Vagina (tissue), 2 donors: Measurements from ENCODE around the gene SPDYE3. TPM values are rescaled to one million over a fixed set of nuclear protein-coding genes. Genes with fewer than 3 reads are reported as not detected.

ENCODE experiments used
- DNase-seq, 2 donors: peaks; one replicate each; pipeline ENCODE4 v3.0.0-alpha.2; 2017; ENCODE audit errors: extremely low spot score in 2 of 2
- H3K27ac ChIP-seq: fragments of 200-600 bp; sonication (generic); one replicate; pipeline ENCODE4 v1.5.1; 2019
- H3K27me3 ChIP-seq: fragments of 200-600 bp; sonication (generic); one replicate; pipeline ENCODE4 v1.5.1; 2019
- H3K36me3 ChIP-seq, 2 donors: fragments of 200-600 bp; sonication (generic); one replicate each; pipeline ENCODE4 v1.5.1; 2017 to 2019
- H3K4me1 ChIP-seq: fragments of 200-600 bp; sonication (generic); one replicate; pipeline ENCODE4 v1.5.1; 2019
- H3K4me3 ChIP-seq, 2 donors: fragments of 200-600 bp; sonication (generic); 1 replicate in 1 of 2; 2 replicates in 1 of 2; pipeline ENCODE4 v1.5.1; 2016 to 2019
- H3K9me3 ChIP-seq: fragments of 200-600 bp; sonication (generic); one replicate; pipeline ENCODE4 v1.5.1; 2019
- CTCF ChIP-seq, 3 experiments: fragments of 450-650 bp in 2 of 3; fragments of 200-600 bp in 1 of 3; sonication (generic) in 1 of 3; IDR thresholded peaks; one replicate each; pipeline ENCODE4 v1.5.1; 2017 to 2019; ENCODE audit warnings: antibody characterized with exemption in 3 of 3, mild to moderate bottlenecking in 2 of 3, moderate library complexity in 2 of 3
- POLR2A ChIP-seq, 2 donors: fragments of 450-650 bp; IDR thresholded peaks; one replicate each; pipeline ENCODE4 v1.6.1; 2017; ENCODE audit warnings: antibody characterized with exemption in 2 of 2, mild to moderate bottlenecking in 2 of 2, moderate library complexity in 2 of 2
- POLR2AphosphoS5 ChIP-seq, 2 donors: sonication (generic); formaldehyde crosslinking; IDR thresholded peaks; one replicate each; pipeline ENCODE4 v1.9.0; 2017; ENCODE audit warnings: antibody characterized with exemption in 2 of 2, mild to moderate bottlenecking in 2 of 2, low read depth in 1 of 2; ENCODE audit not compliant: insufficient read depth in 1 of 2
- intact Hi-C: fragments of 100-400 bp; cut with DNase I; formaldehyde crosslinking; loops from one replicate; pipeline ENCODE4 v1.15.1; 2023
- total RNA-seq: library from RNA; depleted of rRNA; stranded (reverse); fragments of >200 nt; gene quantifications from one replicate; pipeline ENCODE4 v1.2.3, GENCODE V29; 2016

SPDYE3 gene
- total RNA-seq, 1 donor from 2014 or later, result not detected

GRCh38 chr7:100353685-100354330 lies 46.3 kb downstream of the SPDYE3 start:
- Histone ChIP-seq H3K27ac (no peak overlapping the region), H3K4me1 (no peaks in the 10 kb centered on the region), H3K27me3 (no peaks in the 10 kb centered on the region), H3K4me3 (no peak overlapping the region), H3K9me3 (no peaks in the 10 kb centered on the region), H3K36me3 (peaks cover 0 to 84% of the 10 kb centered on the region in 2 donors)
- no peak for DNase-seq
- intact Hi-C loops, result no loop called here
- no peak for TF ChIP-seq POLR2A (IDR thresholded peaks at IDR 0.05)

DNA sequence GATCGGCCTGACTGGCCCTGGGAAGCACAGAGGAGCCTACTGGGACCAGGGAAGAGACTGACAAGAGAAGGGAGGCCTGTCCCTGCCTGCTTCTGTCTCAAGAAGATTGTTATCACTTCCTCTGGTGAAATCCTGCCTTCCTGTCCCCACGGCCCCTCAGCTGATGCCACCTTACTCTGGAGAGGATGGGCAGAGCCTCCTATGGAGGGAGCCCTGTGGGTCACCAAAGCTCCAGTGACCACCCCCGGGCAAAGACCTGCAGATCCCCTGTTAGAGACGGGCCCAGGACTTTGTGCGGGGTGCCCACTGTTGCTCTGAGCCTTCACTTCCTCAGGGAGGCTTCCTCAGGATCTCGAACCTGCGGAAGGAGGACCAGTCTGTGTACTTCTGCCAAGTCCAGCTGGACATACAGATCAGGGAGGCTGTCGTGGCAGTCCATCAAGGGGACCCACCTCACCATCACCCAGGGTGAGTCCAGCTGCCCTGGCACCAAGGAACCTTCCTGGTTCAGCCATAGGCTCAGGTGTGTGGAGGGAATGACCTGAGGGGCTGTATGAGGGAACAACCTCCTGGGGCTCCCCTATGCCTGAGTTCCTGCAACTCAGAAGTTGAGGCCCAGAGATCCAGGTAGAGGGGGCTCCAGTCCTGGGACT lies 49.0 kb downstream of the SPDYE3 start:
- no peaks in the 10 kb centered on the region for H3K4me1 ChIP-seq
- no peak overlapping the region for H3K27ac ChIP-seq
- H3K36me3 ChIP-seq, result peaks cover 0 to 81% of the 10 kb centered on the region in 2 donors
- no peak overlapping the region for H3K4me3 ChIP-seq
- intact Hi-C loops, result no loop called here
- H3K27me3 ChIP-seq, result no peaks in the 10 kb centered on the region
- no peak for DNase-seq
- H3K9me3 ChIP-seq, result no peaks in the 10 kb centered on the region
- no peak for TF ChIP-seq POLR2A (IDR thresholded peaks at IDR 0.05)
- no peak for TF ChIP-seq POLR2AphosphoS5 (IDR thresholded peaks at IDR 0.05; ENCODE audit: insufficient read depth in 1 of 2, low read depth in 1 of 2)
- no peak for TF ChIP-seq CTCF (IDR thresholded peaks at IDR 0.05)

GRCh38 chr7:100357131-100357561 lies 49.6 kb downstream of the SPDYE3 start:
- Histone ChIP-seq H3K36me3 (peaks cover 0 to 82% of the 10 kb centered on the region in 2 donors), H3K4me1 (no peaks in the 10 kb centered on the region), H3K4me3 (no peak overlapping the region), H3K27me3 (no peaks in the 10 kb centered on the region), H3K27ac (no peak overlapping the region), H3K9me3 (no peaks in the 10 kb centered on the region)
- DNase-seq, result no peak
- intact Hi-C loops, result no loop called here
- no peak for TF ChIP-seq CTCF (IDR thresholded peaks at IDR 0.05)
- TF ChIP-seq POLR2A (IDR thresholded peaks at IDR 0.05), result no peak
- TF ChIP-seq POLR2AphosphoS5 (IDR thresholded peaks at IDR 0.05; ENCODE audit: insufficient read depth in 1 of 2, low read depth in 1 of 2), result no peak

DNA sequence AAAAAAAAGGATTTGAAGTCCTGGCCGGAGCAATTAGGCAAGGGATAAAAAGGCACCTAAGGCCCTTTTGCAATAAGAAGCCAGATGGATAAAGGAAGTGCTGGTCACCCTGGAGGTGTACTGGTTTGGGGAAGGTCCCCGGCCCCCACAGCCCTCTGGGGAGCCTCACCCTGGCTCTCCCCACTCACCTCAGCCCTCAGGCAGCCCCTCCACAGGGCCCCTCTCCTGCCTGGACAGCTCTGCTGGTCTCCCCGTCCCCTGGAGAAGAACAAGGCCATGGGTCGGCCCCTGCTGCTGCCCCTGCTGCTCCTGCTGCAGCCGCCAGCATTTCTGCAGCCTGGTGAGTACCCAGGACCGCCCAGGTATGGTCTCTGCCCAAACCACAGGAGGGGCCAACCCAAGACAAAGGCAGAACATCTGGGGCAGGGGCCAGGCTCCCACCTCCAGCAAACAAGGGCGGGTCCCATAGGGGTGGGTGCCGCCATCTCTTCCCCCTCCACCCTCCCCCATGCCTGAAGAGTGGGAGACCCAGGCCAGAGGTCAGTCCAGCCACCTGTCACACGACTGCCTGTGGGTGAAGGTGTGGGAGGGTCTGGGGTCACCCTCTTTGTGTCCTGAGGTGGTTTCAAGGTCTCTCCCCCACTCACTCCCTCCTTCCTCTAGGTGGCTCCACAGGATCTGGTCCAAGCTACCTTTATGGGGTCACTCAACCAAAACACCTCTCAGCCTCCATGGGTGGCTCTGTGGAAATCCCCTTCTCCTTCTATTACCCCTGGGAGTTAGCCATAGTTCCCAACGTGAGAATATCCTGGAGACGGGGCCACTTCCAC lies 50.7 kb downstream of the SPDYE3 start, which contains the start of gene PILRB:
PILRB (plus strand) TSS at position 91 of the 830 bp plus-strand sequence; CDS start at position 277, 186 bp downstream.
- Histone ChIP-seq H3K4me3 (no peak within 1 kb of the TSS), H3K27me3 (no peaks in the 10 kb centered on the region), H3K4me1 (no peaks in the 10 kb centered on the region), H3K9me3 (no peaks in the 10 kb centered on the region), H3K36me3 (peaks cover 0 to 79% of the 10 kb centered on the region in 2 donors), H3K27ac (no peak within 1 kb of the TSS)
- DNase-seq, result no peak
- no peak for TF ChIP-seq CTCF (IDR thresholded peaks at IDR 0.05)
- intact Hi-C loops, result no loop called here

DNA sequence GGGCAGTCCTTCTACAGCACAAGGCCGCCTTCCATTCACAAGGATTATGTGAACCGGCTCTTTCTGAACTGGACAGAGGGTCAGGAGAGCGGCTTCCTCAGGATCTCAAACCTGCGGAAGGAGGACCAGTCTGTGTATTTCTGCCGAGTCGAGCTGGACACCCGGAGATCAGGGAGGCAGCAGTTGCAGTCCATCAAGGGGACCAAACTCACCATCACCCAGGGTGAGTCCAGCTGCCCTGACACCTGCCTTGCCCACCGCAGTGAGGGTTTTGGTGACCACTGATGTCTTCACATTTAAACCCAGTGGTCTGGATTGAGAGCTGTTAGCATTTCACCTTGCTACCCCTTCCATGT lies 51.3 kb downstream of the SPDYE3 start:
- no peak overlapping the region for H3K4me3 ChIP-seq
- no peaks in the 10 kb centered on the region for H3K9me3 ChIP-seq
- H3K4me1 ChIP-seq, result no peaks in the 10 kb centered on the region
- no peak overlapping the region for H3K27ac ChIP-seq
- intact Hi-C loops, result no loop called here
- TF ChIP-seq POLR2AphosphoS5 (IDR thresholded peaks at IDR 0.05; ENCODE audit: insufficient read depth in 1 of 2, low read depth in 1 of 2) (no peak), POLR2A (IDR thresholded peaks at IDR 0.05) (no peak), CTCF (IDR thresholded peaks at IDR 0.05) (no peak)
- DNase-seq, result no peak
- no peaks in the 10 kb centered on the region for H3K27me3 ChIP-seq
- H3K36me3 ChIP-seq, result peaks cover 0 to 73% of the 10 kb centered on the region in 2 donors
